GM20000 (cell line): ENCODE results near the gene SLC25A47.

Experiments used
- DNase-seq: peaks from one replicate; pipeline ENCODE4 v3.0.0; 2012; ENCODE audit warnings: low spot score
- TF ChIP-seq, protein P1 (sequence below): IDR thresholded peaks from 2 replicates; pipeline ENCODE4 v1.5.1; 2012; ENCODE audit warnings: mild to moderate bottlenecking, control low read depth; ENCODE audit errors: extremely low read depth, missing control alignments

Gene SLC25A47

DNA sequence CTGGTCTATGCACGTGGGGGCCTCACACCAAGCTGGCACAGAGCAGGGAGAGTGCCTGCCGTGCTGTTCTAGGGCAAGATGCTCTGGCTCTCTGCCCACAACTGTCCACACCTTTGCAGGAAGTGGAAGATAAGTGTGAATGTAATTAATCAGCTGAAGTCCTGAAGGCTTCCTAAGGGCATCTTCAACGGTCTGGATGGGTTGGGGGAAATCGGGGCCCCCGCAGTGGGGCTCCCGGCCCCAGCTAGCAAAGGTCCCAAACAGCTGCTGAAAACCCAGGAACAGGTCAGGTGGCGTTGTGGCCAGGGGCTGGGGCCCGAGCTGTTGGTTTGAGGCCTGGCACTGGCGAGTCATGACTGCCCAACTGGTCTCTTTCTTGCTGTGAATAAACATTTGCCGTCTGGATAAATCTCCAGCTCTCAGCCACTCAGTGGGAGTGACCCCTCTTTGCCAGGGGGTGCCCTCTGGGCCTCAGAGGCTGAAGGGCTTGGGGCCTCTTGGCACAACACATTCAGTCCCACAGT, 10.2 kb upstream of the SLC25A47 start:
- DNase-seq, result no peak
- TF ChIP-seq, protein P1, sequence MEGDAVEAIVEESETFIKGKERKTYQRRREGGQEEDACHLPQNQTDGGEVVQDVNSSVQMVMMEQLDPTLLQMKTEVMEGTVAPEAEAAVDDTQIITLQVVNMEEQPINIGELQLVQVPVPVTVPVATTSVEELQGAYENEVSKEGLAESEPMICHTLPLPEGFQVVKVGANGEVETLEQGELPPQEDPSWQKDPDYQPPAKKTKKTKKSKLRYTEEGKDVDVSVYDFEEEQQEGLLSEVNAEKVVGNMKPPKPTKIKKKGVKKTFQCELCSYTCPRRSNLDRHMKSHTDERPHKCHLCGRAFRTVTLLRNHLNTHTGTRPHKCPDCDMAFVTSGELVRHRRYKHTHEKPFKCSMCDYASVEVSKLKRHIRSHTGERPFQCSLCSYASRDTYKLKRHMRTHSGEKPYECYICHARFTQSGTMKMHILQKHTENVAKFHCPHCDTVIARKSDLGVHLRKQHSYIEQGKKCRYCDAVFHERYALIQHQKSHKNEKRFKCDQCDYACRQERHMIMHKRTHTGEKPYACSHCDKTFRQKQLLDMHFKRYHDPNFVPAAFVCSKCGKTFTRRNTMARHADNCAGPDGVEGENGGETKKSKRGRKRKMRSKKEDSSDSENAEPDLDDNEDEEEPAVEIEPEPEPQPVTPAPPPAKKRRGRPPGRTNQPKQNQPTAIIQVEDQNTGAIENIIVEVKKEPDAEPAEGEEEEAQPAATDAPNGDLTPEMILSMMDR, result no peak

DNA sequence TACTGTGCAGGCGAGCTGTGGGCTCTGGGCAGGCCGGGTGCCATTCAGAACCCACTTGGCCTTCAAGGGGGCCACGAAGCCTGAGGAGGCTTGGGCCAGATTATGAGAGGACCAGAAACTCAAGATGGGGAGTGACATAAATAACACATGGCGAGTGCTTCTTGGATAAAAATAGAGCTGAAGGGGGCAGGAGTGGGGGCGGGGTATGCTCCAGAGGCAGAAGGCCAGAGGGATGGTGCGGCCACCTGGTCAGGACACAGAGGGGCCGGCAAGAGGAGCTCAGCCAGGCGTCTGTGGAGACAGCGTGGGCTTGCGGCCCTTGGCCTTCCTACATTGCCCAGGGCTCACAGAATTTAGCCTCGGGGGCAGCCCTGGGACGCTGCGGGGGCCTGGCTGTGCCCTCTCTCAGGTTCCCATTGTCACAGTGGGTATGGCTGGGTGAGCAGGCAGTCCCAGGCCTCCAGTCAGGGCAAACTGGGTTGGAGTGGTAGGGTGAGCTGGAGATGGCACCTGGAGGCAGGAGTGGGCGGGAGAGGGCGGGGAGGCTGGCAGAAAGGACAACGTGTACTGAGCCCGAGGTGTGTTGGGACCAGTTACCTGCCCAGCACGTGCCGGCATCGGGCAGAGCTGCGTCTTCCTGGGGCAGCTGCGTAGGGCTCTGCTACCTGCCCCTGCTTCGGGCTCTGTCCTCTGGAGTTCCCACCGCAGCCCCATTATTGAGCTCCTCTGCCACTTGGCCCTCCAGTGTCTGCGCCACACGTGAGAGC, 9.5 kb upstream of the SLC25A47 start:
- TF ChIP-seq, protein P1, result no peak
- DNase-seq, result no peak

DNA sequence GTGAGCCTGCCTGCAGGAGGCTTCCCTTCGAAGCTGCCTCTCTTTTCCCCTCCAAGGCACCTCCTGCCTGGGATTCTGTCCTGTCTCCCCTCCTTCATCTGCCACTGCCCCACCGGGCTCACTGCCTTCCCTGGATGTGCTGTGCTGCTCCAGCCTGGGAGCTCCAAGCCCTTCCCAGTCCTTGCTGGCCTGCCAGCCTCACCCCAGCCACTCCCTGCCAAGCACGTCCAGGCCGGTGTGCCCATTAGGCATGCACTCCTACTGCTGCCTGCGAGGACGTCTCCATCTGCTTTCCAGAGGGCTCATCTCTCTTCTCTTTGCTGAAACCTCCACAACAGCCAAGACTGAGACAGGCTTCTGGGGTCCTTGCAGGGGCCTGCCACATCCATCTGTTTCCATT, 8.4 kb upstream of the SLC25A47 start:
- TF ChIP-seq, protein P1, result no peak
- no peak for DNase-seq

DNA sequence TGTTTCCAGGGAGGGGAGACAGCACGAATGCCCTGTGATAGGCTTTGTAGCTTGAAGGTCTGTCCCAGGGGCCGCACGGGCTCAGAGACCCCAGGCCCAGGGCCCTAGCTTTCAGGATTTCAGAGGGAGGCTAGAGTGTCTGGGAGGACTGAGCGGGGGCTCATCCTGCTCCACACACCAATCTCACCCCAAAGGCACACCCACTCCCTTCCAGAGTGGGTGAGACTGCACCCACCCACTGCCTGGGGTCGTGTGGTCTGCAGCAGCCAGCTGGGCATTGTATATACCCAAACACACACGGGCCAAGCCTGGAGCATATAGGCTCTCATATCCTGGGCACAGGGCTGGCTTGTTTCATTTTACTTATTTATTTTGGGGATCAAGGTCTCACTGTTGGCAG, 5.8 kb upstream of the SLC25A47 start:
- DNase-seq, result no peak
- TF ChIP-seq, protein P1, result no peak

DNA sequence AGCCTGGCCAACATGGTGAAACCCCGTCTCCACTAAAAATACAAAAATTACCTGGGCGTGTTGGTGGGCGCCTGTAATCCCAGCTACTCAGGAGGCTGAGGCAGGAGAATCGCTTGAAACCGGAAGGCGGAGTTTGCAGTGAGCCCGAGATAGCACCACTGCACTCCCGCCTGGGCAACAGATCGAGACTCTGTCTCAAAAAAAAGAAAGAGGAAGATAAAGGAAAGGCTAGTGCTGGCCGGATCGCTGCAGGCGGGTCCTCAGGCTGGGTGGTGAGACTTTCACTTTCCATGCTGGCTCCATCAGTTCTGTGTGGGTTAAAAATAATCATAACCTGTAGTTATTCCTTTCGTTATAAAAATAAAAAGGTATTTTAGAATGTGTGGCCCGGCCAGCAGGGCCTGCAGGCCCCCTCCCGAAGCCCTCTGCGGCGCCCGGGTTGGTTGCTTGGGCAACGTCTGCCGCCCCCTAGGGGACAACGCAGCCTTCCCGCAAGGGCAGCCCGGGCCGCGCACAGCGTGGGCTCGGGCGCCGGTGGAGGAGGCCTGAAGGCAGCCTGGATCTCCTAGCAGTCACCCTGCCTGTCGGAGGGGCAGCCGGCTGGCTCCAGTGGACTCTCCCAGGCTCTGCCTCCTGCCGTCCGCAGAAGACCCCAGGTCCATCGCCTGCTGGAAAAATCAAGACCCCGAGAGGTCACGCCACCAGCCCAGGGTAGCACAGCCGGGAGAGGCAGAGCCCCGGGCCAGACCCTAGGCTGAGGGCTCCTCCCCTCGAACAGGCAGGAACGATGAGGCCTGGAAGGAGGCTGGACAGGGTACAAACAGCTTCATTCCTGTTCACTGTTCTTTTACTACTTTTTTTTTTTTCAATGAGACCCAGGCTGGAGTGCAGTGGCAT, 5.0 kb upstream of the SLC25A47 start:
- DNase-seq, result peak; percentile 85
- TF ChIP-seq, protein P1, result peak; percentile 79

DNA sequence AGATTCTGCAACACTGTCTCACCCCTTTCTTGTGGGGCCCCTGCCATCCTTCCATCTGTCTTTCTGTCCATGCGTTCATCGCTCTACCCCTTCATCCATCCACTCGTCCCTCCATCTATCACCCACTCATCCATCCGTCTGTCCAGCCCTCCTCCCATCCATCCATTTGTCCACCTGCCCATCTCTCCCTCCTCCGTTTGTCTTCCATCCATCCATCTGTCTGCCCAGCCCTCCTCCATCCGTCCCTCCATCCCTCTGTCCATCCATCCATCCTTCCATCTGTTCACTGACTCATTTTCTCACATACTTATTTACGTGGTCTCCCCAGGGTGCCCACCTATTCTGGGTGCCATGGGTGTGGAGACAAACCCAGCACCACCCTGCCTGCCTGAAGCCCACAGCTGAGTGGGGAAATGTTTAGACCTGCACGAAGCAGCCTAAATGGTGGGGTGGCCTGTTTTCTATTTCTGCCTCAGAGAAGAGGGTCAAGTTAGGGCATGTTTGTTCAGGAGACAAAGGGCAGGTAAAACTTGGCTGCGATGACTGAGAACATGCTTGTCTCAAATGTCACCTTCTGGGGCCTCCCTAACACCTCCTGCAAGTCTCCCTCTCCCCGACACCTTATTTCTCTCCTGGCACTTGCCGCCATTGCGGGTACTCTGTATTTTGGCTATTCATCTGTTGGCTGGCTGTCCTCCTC, 2.8 kb upstream of the SLC25A47 start:
- no peak for DNase-seq
- TF ChIP-seq, protein P1, result no peak
